H1 (cell line): ENCODE results near the gene TBK1. TPM values are rescaled to one million over a fixed set of nuclear protein-coding genes. Genes with fewer than 3 reads are reported as not detected.

Source experiments
- CBX5 ChIP-seq: fragments of 300-800, 300-1000 bp; sonication (generic); IDR thresholded peaks from 2 replicates; pipeline ENCODE4 v1.7.1; 2016; ENCODE audit warnings: antibody characterized with exemption, low read length, low read depth
- CTBP2 ChIP-seq: IDR thresholded peaks from 2 replicates; pipeline ENCODE4 v1.7.0; 2011; ENCODE audit warnings: borderline replicate concordance, mild to moderate bottlenecking, moderate library complexity, mixed read lengths, low read length; ENCODE audit not compliant: insufficient read depth, insufficient read length
- YY1 ChIP-seq: IDR thresholded peaks from 2 replicates; pipeline ENCODE4 v1.6.1; 2011; ENCODE audit warnings: low read depth, mild to moderate bottlenecking, low read length
- polyA plus RNA-seq, 7 experiments: library from polyadenylated mRNA; depleted of rRNA in 3 of 7; stranded (reverse) in 5 of 7; unstranded in 2 of 7; fragments of >200 nt in 5 of 7; fragments of 200-250 nt in 2 of 7; gene quantifications; 1 replicate in 5 of 7; 2 replicates in 1 of 7; 4 replicates in 1 of 7; pipeline versions ENCODE4 v1.2.1 to v1.2.3, GENCODE V29; 2011 to 2013; ENCODE audit warnings: missing spikeins in 2 of 7, mixed read lengths in 2 of 7
- total RNA-seq: library from RNA; stranded (reverse); fragmentation: NEBNext Ultra II Directional; extraction: Animal tissue kit (Norgen Biotek cat#: 25700); gene quantifications from 2 replicates; pipeline ENCODE4 v1.2.1, GENCODE V29; 2021

The TBK1 gene
- total and polyA plus RNA-seq, 2 of the 8 experiments (the other 6 are each of a cell fraction or from before 2014, with no cell fraction given), result 5.3 to 20.4 TPM

DNA sequence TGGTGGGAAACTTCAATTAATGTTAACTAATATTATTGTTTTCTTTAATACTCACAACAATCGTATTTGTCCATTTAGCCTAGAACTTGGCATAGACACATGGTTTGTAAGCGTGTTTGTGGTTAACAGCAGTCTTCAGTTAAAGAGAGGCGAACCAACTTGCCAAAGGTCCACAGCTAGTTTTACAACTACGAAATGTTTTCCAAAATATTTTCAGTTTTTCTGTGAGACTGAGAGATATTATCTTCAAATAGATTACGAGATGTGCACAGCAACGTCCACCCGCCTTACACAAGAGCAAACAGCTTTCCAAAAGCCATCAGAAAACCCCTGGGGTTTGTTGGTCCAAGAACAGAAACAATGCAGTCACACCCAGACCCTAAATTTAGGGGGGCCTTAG is 99.8 kb downstream of the TBK1 start (continued):
- TF ChIP-seq YY1, result no peak
- no peak for TF ChIP-seq CBX5
- TF ChIP-seq CTBP2, result no peak

Other genes starting within 250 kb of the TBK1 start
- 8.2 and 9.5 TPM in 2 replicates for gene KICS2, start 229.8 kb upstream of the TBK1 start, total RNA-seq
- 5.6 and 5.7 TPM in 2 replicates for gene KICS2, start 229.8 kb upstream of the TBK1 start, polyA plus RNA-seq (2011; rRNA removed)
- gene C12orf56, start 61.4 kb upstream of the TBK1 start, total RNA-seq, result 1.1 TPM in 2 replicates
- 2.0 and 2.9 TPM in 2 replicates for gene C12orf56, start 61.4 kb upstream of the TBK1 start, polyA plus RNA-seq (2011; rRNA removed)
- 160 and 176 TPM in 2 replicates for gene XPOT, start 47.7 kb upstream of the TBK1 start, total RNA-seq
- 26.7 and 38.8 TPM in 2 replicates for gene XPOT, start 47.7 kb upstream of the TBK1 start, polyA plus RNA-seq (2011; rRNA removed)
- 57.3 and 64.3 TPM in 2 replicates for gene RASSF3, start 158.4 kb downstream of the TBK1 start, total RNA-seq
- gene RASSF3, start 158.4 kb downstream of the TBK1 start, polyA plus RNA-seq (2011; rRNA removed), result 14.5 and 19.1 TPM in 2 replicates